GM04504 (cell line): ENCODE measurements around the gene YEATS4.

Experiments
- DNase-seq: peaks from one replicate; pipeline ENCODE4 v3.0.0-alpha.2; 2012; ENCODE audit warnings: low read depth

Gene YEATS4

DNA sequence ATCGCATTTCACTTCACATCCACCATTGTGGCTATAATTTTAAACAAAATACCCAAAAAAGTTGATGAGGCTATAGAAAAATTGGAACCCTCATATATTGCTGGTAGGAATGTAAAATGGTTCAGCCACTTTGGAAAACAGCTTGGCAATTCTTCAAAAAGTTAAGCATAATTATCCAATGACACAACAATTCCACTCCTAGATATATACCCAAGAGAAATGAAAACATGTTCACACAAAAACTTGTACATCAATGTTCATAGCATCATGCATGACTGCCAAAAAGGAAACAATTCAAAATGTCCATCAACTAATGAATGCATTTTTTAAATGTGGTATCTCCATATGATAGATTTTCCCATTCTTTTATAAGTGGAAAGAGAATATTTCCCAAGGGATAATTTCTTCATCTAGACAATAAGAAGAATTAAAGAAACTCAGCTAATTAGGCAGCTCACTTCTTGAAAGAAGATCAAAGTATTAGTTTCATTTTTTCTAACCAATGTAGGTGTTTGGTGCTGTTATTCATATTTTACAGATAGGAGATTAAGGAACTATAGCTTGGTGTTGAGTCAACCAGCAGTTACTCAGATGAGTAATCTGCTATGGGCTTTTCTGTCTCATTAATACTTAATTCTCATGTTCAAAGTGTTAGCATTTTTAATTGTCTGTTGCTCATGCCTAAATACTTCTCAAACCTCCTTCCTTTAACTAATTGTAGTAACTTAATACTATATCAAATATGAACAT lies 32.8 kb downstream of the YEATS4 start:
- DNase-seq, result no peak

DNA sequence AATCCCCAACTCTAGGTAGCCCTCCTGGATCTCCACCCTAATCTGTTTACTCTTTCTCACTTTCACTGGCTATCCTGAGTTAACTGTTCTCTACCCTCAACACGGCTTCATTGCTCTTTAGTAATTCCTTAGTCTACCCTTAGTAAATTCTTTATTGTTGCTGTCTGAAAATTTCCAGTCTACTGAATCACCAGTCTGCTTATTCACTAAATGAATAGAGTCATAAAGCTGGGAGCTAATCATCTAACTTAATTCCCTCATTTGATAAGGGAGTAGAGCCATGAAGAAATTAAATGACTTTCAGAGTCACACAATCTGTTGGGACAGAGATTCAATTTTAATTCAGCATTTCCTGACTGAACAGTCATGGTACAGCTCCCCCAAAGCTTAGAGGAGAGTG lies 36.5 kb downstream of the YEATS4 start:
- no peak for DNase-seq

DNA sequence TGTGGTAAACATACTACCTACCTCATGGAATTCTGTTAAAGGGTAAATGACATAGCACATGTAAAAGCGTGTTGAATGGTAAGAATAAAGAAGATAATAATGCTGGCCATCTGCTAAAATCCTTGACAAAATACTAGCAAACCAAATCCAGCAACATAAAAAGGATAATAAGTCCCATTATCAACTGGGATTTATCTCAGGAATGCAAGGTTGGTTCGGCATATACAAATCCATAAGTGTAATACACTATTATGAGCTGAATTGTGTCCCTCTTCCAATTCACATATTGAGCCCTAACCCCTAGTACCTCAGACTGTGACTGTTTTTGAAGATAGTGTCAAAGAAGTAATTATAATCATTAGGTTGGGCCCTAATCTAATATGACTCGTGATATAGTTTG lies 37.4 kb downstream of the YEATS4 start:
- DNase-seq, result no peak

DNA sequence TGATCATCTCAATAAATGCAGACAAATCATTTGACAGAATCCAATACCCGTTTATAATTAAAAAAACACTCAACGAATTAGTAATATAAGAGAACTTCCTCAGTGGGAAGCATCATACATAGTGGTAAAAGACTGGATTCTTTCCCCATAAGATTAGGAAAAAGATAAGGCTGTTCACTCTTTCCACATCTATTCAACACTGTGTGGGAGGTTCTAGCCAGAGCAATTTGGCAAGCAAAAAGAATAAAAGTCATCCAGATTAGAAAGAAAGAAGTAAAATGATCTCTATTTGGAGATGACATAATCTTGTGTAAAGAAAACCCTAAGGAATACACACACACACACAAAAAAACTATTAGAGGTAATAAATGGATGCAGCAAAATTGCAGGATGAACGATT lies 38.4 kb downstream of the YEATS4 start:
- DNase-seq, result no peak

DNA sequence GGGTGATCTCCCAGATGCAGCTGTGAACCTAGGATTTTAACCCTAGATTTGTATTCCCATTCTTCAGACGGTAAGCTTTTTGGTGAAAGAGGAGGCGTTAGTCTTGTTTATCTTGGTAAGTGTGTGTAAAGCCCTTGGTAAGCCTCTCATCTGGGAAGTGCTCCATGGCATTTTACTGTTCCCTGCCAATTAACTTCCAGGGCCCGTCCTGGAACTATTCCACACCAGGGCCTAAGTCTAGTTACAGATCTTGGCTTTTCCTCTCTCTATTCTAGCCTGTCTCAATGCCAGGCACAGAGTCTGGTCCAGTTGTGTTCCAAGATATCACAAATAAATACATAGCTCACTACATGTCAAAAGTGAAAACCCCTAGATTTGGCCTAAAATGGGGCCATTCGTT lies 42.4 kb downstream of the YEATS4 start:
- no peak for DNase-seq

DNA sequence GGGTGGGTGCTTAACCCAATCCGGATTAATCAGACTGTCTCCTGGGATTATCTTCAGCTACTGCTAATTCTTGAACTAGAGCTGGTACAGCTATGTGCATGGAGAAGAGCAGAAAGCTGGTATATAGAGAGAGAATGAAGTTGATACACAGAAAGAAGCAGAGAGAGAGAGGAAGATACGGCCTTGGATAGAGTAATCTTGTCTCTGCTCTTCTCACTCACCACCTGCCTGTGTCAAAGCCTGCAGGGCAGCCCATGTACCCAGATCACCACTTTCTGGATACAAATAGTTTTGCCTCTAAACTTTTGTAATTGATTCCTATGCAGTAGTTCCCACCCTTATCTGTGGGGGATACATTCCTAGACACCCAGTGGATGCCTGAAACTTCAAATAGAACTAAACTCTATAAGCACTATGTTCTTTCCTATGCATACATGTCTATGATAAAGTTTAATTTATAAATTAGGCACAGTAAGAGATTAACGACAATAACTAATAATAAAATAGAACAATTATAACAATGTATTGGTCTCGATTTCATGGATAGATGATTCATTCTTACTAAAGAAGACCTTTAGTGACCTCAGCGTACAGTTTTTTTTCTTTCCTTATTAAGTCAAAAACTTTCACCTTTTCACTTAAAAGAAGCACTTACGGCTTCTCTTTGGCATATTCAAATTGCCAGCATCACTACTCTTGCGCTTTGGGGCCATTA lies 45.5 kb downstream of the YEATS4 start:
- DNase-seq, result no peak

DNA sequence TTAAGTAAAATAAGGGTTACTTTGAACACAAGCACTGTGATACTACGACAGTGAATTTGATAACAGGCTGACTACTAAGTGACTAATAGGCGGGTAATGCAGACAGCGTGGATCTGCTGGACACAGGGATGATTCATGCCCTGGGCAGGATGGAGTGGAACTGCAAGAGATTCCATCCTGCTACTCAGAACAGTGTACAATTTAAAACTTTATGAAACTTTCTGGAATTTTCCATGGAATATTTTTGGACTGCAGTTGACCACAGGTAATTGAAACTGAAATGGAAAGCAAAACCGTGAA lies 46.0 kb downstream of the YEATS4 start:
- DNase-seq, result peak; percentile 75

DNA sequence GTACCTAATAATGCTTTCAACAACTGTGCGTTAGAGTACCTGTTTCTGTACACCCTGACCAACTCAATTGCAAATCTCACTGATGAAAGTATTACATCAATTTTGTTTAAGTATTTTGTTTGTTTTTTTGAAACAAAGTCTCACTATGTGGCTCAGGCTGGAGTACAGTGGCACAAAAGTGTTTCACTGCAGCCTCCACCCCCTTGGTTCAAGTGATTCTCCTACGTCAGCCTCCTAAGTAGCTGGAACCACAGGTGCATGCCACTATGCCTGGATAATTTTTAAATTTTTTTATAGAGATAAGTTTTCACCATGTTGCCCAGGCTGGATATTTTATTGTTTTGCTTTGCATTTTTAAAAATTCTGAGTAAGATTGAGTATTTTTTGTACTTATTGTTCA lies 46.7 kb downstream of the YEATS4 start:
- no peak for DNase-seq

DNA sequence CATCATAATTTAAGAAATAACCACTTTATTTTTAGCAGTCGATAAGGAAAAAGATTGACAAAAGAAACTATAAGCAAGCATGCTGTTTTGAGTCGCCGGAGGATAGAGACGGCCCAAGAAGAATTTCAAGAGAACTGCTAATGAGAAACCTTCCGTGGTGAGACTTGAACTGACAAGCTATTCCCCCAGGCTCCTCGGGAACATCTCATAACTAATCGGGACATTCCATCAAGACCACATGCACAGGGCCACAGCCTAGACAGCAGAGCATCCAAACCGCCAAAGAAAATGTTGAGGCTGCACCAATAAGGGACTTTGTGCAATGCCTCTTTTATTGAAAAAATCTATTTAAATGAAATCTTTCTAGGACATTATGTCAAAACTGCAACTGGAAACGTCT lies 51.0 kb downstream of the YEATS4 start:
- DNase-seq, result no peak

DNA sequence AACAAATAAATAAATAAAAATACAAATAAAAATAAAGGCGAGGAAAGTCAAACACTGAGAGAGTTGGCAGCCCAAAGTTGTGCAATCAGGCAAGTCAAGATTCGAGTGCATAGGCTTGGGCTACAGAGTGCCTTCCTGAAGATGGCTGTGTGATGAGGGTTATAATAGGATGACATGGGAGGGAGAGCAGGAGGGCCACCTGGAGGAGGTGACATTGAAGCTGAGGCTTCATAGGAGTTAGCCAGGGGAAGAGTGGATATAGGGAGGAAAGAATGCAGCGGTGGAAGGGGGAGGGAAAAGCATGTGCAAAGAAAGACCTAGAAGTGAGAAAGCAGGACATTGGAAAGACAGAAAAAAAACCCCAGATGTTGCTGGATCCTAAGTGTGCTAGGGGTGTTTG lies 53.1 kb downstream of the YEATS4 start:
- no peak for DNase-seq

DNA sequence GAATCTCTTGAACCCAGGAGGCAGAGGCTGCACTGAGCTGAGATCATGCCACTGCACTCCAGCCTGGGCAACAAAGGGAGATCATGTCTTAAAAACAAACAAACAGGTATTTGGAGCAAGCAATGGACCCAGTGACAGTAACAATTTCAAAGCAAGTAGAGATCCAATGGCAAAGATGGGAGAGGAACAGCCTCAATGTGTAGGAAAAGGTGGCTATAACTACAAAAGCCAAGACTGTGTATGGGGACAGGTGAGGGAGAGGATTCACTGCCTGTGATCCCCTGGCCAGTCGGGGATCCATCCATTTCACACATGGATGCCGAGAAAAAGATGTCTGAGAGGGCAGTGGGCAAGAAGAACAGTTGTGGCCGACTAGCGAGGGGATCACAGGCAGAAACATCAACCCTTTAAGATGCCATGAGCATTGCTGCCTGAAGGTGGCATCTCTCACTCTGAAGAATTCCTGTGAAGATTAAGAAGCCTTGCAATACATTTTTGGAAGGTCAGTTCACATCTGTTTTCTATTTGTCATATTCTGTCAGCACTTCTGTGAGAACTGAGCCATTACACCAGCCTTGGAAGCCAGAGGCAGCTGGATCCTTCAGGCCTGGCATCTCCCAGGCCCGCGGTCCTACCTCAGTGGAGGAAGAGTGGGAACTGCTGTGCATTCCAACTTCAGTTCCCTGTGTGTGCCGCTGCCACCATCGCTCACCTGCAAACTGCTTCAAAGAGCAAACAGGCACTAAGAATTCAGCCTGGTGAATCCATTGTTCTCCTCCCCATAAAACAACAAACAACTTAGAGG lies 56.1 kb downstream of the YEATS4 start:
- peak; percentile 85 for DNase-seq

DNA sequence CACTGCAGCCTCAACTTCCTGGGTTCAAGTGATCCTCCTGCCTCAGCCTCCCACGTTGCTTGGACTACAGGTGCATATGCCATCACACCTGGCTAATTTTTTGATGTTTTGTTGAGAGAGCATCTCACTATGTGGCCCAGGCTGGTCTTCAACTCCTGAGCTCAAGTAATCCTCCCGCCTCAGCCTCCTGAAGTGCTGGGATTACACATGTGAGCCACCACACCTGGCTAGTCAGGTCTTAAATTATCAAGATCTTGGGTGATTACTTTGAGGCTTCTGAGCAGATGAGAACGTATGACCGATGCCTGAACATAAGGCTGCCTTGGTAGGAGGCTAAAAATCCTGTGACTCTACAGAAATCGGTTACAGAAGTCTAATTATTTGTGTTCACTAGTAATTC lies 57.7 kb downstream of the YEATS4 start:
- no peak for DNase-seq

DNA sequence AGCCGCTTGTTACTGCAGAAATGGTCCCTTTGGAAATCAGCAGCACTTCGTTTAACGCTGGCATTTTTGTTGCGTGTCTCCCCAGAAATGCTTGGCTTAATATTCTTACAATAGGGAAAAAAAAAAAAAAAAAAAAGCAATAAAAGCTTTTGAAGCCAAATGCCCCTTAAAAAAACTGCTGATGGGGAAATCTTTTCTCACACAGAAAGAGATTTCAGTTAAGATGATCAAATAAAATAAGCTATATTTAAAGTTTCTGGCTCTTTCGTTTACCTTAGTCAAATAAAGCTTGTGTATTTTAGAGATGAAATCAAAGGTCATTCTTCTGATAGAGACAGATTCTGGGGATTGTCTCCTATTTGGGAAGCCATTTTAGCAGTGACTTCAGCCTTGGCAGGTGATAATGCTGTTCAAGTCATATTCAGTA lies 58.2 kb downstream of the YEATS4 start:
- no peak for DNase-seq

DNA sequence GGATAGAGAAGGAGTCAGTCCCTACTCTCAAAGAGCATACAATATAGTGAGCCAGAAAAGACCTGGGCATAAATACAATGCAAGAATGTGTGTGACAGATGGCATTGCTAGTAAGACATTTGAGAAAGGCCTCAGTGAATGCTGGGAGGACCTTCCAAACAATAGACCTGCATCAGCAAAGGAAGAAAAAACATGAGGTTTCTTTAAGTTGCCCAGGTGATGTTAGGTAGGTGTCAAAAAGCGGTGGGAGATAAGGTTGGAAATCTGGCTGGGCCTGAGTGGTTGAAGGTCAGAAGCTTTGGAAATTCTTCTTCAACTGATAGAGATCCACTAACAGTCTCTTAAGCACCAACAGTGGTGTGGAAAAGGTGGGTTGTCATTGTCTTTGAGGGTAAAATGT lies 60.2 kb downstream of the YEATS4 start:
- no peak for DNase-seq

DNA sequence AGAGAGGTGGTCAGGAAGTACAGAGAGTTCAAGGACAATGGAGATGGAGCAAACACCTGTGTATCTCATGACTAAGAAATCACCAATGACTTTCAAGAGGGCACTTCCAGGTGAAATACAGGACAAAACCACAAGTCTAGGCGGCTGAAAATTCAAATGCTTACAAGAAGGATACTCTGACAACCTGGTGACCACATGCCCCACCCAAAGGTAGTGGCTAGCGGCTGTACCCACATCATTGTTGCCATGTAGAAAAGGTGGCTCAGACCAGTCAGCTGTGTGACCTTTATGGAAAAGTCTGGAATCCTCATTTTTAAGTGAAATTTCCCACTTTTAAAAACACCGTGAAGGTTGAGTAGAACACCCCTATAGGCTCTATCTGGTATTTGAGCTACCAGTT lies 62.0 kb downstream of the YEATS4 start:
- no peak for DNase-seq

DNA sequence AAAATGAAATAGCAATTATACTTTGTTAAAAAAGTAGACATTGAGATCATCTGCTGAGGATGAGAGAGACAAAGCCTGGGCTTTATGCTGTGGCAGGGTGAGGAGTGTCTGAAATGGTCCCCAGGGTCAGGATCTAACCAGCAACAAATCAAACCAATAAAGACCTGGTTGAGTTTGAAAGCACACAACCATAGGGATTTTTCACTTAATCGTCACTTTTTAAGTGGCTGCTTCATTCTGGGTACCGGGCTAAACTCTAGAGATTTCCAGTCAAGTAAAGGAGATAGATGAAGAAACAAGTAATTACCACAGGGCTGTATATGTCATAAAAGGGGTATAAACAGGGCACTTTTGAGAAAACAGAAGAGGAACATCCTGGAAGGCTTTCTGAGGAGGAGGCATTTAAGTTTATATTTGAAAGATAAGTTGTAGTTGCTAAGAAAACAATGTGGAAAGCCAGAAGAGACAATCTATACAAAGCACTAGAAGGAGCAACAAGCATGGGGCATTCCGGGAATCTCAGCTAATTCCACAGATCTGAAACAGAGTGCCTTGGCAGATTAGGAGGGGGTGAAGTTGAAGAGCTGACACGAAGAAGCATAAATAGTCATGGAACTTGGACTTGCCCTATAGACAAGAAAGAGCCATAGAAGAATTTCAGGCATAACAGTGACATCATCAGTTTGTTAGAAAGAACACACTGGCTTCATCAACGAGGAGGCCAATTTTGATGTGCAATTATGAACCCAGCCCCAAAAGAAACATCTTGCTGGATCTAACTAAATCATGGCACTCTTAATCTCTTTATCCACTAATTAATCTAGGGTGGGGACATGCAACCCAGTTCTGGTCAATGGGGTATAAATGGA lies 63.7 kb downstream of the YEATS4 start:
- no peak for DNase-seq

DNA sequence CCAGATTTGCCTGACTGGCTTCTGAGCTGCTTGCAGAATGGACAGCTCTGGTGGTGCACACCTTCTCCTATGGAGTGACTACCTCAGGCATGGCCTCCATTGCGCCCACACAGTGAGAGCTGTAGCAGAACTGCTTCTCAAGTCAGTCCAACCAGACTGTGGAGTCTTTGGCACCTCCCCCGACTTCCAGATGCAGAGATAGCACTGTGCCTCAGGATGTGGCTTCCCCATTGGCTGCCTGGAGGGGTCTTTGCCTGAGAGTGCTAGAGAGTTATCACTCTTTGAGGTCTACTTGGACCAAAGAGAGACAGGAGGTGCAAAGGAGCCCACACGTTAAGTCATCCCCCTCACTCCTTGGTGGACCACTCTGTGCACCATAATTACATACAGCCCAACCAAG lies 65.9 kb downstream of the YEATS4 start:
- DNase-seq, result no peak

DNA sequence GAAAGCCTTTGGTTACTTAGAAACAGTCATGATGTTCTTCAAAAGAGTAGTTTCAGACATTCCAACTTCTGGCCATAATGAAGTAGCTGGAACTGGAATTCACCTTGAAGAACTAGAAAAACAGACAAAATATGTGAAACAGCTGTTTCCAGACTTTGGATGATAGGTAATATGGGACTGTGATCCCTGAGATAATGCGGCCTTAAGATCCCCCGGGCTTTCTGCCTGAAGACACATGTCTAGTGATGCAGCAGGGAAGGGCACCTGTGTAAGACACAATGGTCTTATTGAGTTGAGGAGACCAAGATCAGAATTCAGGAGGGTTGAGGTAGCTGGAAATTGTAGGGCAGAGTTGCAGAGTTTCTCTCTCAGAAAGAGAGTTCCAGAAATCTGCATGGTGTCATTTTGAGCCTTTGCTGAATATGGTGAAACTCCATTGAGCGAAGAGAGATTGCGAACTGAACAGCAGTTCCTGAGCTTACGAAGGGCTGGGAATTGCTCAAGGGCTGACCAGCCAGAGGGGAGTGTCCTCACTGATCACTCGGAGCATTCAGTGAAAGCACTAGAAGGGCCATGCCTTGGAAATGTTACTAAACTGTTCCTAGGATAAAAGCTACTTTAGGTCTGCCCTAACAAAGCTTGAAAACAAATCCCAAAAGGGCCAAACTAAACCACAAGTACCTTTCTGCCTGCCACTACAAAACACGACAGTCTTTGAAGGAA lies 69.0 kb downstream of the YEATS4 start:
- DNase-seq, result no peak

DNA sequence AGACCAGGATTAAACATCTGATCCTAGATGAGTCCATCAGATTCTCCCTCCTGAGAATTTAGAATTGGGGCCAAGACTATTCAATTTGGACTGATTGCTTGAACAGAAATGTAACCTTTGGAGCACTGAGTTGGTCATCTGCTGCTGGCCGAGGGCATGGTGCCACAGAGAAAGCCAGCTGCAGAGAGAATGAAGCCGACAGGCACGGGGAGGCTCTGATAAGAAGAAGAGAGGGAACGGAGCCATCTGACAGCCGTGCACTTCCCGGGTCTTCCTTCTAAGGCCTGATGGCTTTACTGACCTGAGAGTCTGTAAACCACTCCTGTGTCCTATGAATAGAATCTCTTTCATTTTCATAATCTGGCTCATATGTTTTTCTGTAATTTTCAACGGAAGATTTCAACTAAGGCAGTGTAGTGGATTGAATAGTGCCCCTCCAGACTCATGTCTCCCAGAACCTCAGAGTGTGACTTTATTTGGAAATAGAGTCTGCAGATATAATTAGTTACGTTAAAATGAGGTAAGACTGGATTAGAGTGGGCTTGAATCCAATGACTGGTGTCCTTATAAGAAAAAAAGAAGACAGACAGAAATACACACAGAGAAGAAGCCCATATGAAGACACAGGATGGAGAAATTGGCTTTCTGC lies 71.5 kb downstream of the YEATS4 start:
- no peak for DNase-seq

DNA sequence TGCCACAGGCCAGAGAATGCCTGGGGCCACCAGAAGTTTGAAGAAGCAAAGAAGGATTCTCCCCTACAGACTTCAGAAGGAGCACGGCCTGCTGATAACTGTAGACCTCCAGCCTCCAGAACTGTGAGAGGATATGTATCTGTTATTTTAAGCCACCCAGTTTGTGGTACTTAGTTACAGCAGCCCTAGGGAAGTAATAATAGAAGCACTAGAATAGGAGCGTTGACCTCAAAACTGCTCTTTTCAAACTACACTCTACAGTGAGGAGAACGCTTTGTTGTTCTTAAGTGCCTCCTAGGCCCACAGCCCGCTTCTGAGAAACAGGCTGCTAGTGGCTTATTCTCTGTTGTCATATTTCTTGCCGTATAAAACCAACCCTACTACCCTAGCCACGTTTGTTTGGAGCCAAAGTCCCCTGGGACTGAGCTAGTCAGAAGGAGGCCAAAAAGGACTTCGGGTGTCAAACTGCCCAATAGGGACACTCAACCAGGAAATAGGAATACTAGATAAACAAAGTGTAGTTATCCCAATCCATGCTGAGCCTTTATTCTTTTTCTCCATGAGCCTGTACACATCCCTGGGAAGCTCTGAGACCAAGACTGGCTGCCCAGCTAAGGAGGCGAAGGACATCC lies 72.2 kb downstream of the YEATS4 start:
- DNase-seq, result no peak

DNA sequence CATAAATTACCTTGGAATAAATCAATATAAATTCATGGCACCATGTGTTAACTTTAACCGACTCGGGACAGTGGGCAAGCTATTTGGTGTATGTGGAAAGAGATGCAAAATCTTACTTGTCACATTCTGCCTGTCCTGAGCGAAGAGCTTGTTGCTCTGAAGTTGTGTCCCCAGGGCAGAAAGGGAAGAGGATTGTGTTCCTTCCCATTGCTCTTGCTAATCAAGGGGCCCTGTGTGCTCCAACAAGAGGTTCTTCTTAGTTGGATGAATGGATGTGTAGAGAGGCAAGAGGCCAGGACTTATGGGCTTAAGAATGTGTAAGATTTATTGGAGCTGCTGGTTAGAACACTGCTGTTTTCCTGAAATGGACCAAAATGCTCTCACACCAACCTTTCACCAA lies 74.1 kb downstream of the YEATS4 start:
- DNase-seq, result no peak
